Measurements from ENCODE around the gene TIPIN.
"Not testable (repeated sequence)": the region's sequence is repeated elsewhere in the genome, so short reads cannot be mapped to it uniquely, and the experiment has no call there.

Gene TIPIN

GRCh38 chr15:66389859-66390381, 33.4 kb upstream of the TIPIN start:
- Mint-ChIP-seq H3K4me3 (peak overlapping the region; percentile 96), H3K36me3 (ENCODE audit: low read depth) (peaks cover 75% of the 10 kb centered on the region), H3K4me1 (ENCODE audit: low read depth) (peaks cover 70% of the 10 kb centered on the region), H3K27me3 (no peaks in the 10 kb centered on the region), H3K27ac (peak overlapping the region; percentile 84), H3K9me3 (no peaks in the 10 kb centered on the region)
- no peak for DNase-seq

- peak overlapping the region; percentile 84 for H3K27ac Mint-ChIP-seq
- H3K9me3 Mint-ChIP-seq = no peaks in the 10 kb centered on the region
- no peak for DNase-seq
- no peaks in the 10 kb centered on the region for H3K27me3 Mint-ChIP-seq
- H3K4me3 Mint-ChIP-seq = peak overlapping the region; percentile 96
- H3K36me3 Mint-ChIP-seq (ENCODE audit: low read depth) = peaks cover 68% of the 10 kb centered on the region
- H3K4me1 Mint-ChIP-seq (ENCODE audit: low read depth) = peaks cover 65% of the 10 kb centered on the region
Observed at GRCh38 chr15:66389098-66389858, 32.8 kb upstream of the TIPIN start.

GRCh38 chr15:66388576-66388975, 32.1 kb upstream of the TIPIN start:
- Mint-ChIP-seq H3K9me3 (no peaks in the 10 kb centered on the region), H3K36me3 (ENCODE audit: low read depth) (peaks cover 61% of the 10 kb centered on the region), H3K4me3 (peak overlapping the region; percentile 96), H3K4me1 (ENCODE audit: low read depth) (peaks cover 59% of the 10 kb centered on the region), H3K27me3 (no peaks in the 10 kb centered on the region), H3K27ac (peak overlapping the region; percentile 71)
- DNase-seq = no peak

- Mint-ChIP-seq H3K27me3 (no peaks in the 10 kb centered on the region), H3K4me3 (peak overlapping the region; percentile 96), H3K27ac (peak overlapping the region; percentile 95), H3K9me3 (no peaks in the 10 kb centered on the region), H3K4me1 (ENCODE audit: low read depth) (peaks cover 56% of the 10 kb centered on the region), H3K36me3 (ENCODE audit: low read depth) (peaks cover 57% of the 10 kb centered on the region)
- no peak for DNase-seq
Observed at GRCh38 chr15:66388043-66388363, 31.5 kb upstream of the TIPIN start.

- Mint-ChIP-seq H3K9me3 (no peaks in the 10 kb centered on the region), H3K4me3 (peak overlapping the region; percentile 96), H3K27ac (peak overlapping the region; percentile 95), H3K36me3 (ENCODE audit: low read depth) (peaks cover 53% of the 10 kb centered on the region), H3K4me1 (ENCODE audit: low read depth) (peaks cover 53% of the 10 kb centered on the region), H3K27me3 (no peaks in the 10 kb centered on the region)
- peak; percentile 86 for DNase-seq
Observed at GRCh38 chr15:66387163-66388042, 30.9 kb upstream of the TIPIN start.

GRCh38 chr15:66386204-66387123, 30.0 kb upstream of the TIPIN start, which contains the start of gene MAP2K1:
Gene MAP2K1 (plus strand): TSS chr15:66386912. CDS start chr15:66387348, 436 bp downstream.
- Mint-ChIP-seq H3K9me3 (no peaks in the 10 kb centered on the region), H3K36me3 (ENCODE audit: low read depth) (peaks cover 45% of the 10 kb centered on the region), H3K27ac (peak within 1 kb of the TSS; percentile 96), H3K27me3 (no peaks in the 10 kb centered on the region), H3K4me1 (ENCODE audit: low read depth) (peaks cover 45% of the 10 kb centered on the region), H3K4me3 (peak within 1 kb of the TSS; percentile 96)
- peak; percentile 99 for DNase-seq

- not testable (repeated sequence) for DNase-seq; H3K27ac Mint-ChIP-seq; H3K4me3 Mint-ChIP-seq; H3K27me3 Mint-ChIP-seq; H3K9me3 Mint-ChIP-seq; H3K36me3 Mint-ChIP-seq (ENCODE audit: low read depth)
- peaks cover 15% of the 10 kb centered on the region for H3K4me1 Mint-ChIP-seq (ENCODE audit: low read depth)
Observed at GRCh38 chr15:66381376-66381775, 24.9 kb upstream of the TIPIN start.

- DNase-seq = no peak
- Mint-ChIP-seq H3K4me3 (no peak overlapping the region), H3K36me3 (ENCODE audit: low read depth) (no peaks in the 10 kb centered on the region), H3K27me3 (no peaks in the 10 kb centered on the region), H3K4me1 (ENCODE audit: low read depth) (peaks cover 2% of the 10 kb centered on the region), H3K9me3 (no peaks in the 10 kb centered on the region), H3K27ac (no peak overlapping the region)
Observed at GRCh38 chr15:66378814-66379430, 22.4 kb upstream of the TIPIN start.

GRCh38 chr15:66374179-66374578, 17.7 kb upstream of the TIPIN start:
- H3K27ac Mint-ChIP-seq = no peak overlapping the region
- no peak for DNase-seq
- H3K27me3 Mint-ChIP-seq = no peaks in the 10 kb centered on the region
- H3K36me3 Mint-ChIP-seq (ENCODE audit: low read depth) = no peaks in the 10 kb centered on the region
- H3K4me1 Mint-ChIP-seq (ENCODE audit: low read depth) = peaks cover 16% of the 10 kb centered on the region
- H3K4me3 Mint-ChIP-seq = no peak overlapping the region
- no peaks in the 10 kb centered on the region for H3K9me3 Mint-ChIP-seq

- Mint-ChIP-seq H3K9me3 (no peaks in the 10 kb centered on the region), H3K36me3 (ENCODE audit: low read depth) (no peaks in the 10 kb centered on the region), H3K27ac (peak overlapping the region; percentile 96), H3K4me3 (peak overlapping the region; percentile 67), H3K4me1 (ENCODE audit: low read depth) (peaks cover 16% of the 10 kb centered on the region), H3K27me3 (no peaks in the 10 kb centered on the region)
- peak; percentile 46 for DNase-seq
Observed at GRCh38 chr15:66369773-66370651, 13.5 kb upstream of the TIPIN start.

- Mint-ChIP-seq H3K27me3 (no peaks in the 10 kb centered on the region), H3K4me3 (no peak overlapping the region), H3K36me3 (ENCODE audit: low read depth) (no peaks in the 10 kb centered on the region), H3K27ac (no peak overlapping the region), H3K9me3 (no peaks in the 10 kb centered on the region), H3K4me1 (ENCODE audit: low read depth) (peaks cover 6% of the 10 kb centered on the region)
- no peak for DNase-seq
Observed at GRCh38 chr15:66364944-66365528, 8.6 kb upstream of the TIPIN start.

GRCh38 chr15:66362776-66363175, 6.3 kb upstream of the TIPIN start:
- DNase-seq = no peak
- Mint-ChIP-seq H3K27me3 (no peaks in the 10 kb centered on the region), H3K4me3 (no peak overlapping the region), H3K27ac (no peak overlapping the region), H3K4me1 (ENCODE audit: low read depth) (peaks cover 2% of the 10 kb centered on the region), H3K36me3 (ENCODE audit: low read depth) (no peaks in the 10 kb centered on the region), H3K9me3 (no peaks in the 10 kb centered on the region)

Data from activated T-cell treated with anti-CD3 and anti-CD28 coated beads, Interleukin-2, amount 50 U/mL, for 24 hours (primary cell).